Thoracic aorta (tissue), 2 donors: ENCODE measurements around the gene TIMM23. TPM values are rescaled to one million over a fixed set of nuclear protein-coding genes. Genes with fewer than 3 reads are reported as not detected.

ENCODE experiments used
- ATAC-seq: fragments of 150-250 bp; one replicate; pipeline ENCODE4 v1.8.0; 2017; ENCODE audit warnings: low read depth; ENCODE audit not compliant: insufficient number of reproducible peaks, low FRiP score
- DNase-seq: peaks from one replicate; pipeline ENCODE4 v3.0.0-alpha.2; 2020; ENCODE audit warnings: low spot score
- H3K27ac ChIP-seq, 2 donors: fragments of 200-600 bp; sonication (generic); 1 replicate in 1 of 2; 2 replicates in 1 of 2; pipeline ENCODE4 v1.5.1; 2016; ENCODE audit warnings: mild to moderate bottlenecking in 2 of 2, moderate library complexity in 2 of 2
- H3K27me3 ChIP-seq: fragments of 200-600 bp; sonication (generic); replicated peaks from 2 replicates; pipeline ENCODE4 v1.6.0; 2016; ENCODE audit warnings: mild to moderate bottlenecking; ENCODE audit not compliant: insufficient read depth
- H3K36me3 ChIP-seq: fragments of 200-600 bp; sonication (generic); one replicate; pipeline ENCODE4 v1.5.1; 2016
- H3K4me1 ChIP-seq, 2 donors: fragments of 200-600 bp; sonication (generic); 1 replicate in 1 of 2; 2 replicates in 1 of 2; pipeline versions ENCODE4 v1.5.1 to v1.6.0; 2016; ENCODE audit warnings: low read depth in 2 of 2, mild to moderate bottlenecking in 1 of 2; ENCODE audit not compliant: control insufficient read depth in 1 of 2
- H3K4me3 ChIP-seq: fragments of 200-600 bp; sonication (generic); 2 replicates; pipeline ENCODE4 v1.5.1; 2016; ENCODE audit warnings: mild to moderate bottlenecking
- H3K9me3 ChIP-seq: fragments of 200-600 bp; sonication (generic); 2 replicates; pipeline ENCODE4 v1.5.1; 2016
- CTCF ChIP-seq: fragments of 200-600 bp; sonication (generic); IDR thresholded peaks from one replicate; pipeline ENCODE4 v1.5.1; 2019; ENCODE audit warnings: antibody characterized with exemption
- total RNA-seq, 2 donors: library from RNA; depleted of rRNA; stranded (reverse); fragments of >200 nt; gene quantifications; one replicate each; pipeline versions ENCODE4 v1.1.0 to v1.2.3, GENCODE V29; 2016

The TIMM23 gene
- total RNA-seq, 2 donors from 2014 or later: 37.9 to 51.5 TPM

- TF ChIP-seq CTCF: peak; percentile 80
- DNase-seq: peak; percentile 96
- H3K36me3 ChIP-seq: no peaks in the 10 kb centered on the region
- no peaks in the 10 kb centered on the region for H3K27me3 ChIP-seq
- peak; percentile 100 for ATAC-seq
- no peaks in the 10 kb centered on the region for H3K9me3 ChIP-seq
- H3K4me3 ChIP-seq: peak within 1 kb of the TSS; percentile 97
- peaks cover 24 to 40% of the 10 kb centered on the region in 2 donors for H3K4me1 ChIP-seq
- peak within 1 kb of the TSS; percentile 82 to 93 for H3K27ac ChIP-seq
These were observed 58.0 kb downstream of the TIMM23 start, which contains the start of gene NCOA4 for GRCh38 chr10:46030091-46030937. TSS of gene NCOA4 (minus strand) at chr10:46030623. CDS start at chr10:46016680, 13,943 bp downstream.

- no peaks in the 10 kb centered on the region for H3K9me3 ChIP-seq
- no peaks in the 10 kb centered on the region for H3K27me3 ChIP-seq
- no peak for TF ChIP-seq CTCF
- no peak for ATAC-seq
- H3K36me3 ChIP-seq: no peaks in the 10 kb centered on the region
- no peak for DNase-seq
- H3K4me1 ChIP-seq: peaks cover 20 to 29% of the 10 kb centered on the region in 2 donors
- no peak overlapping the region for H3K27ac ChIP-seq
- no peak overlapping the region for H3K4me3 ChIP-seq
These were observed 59.6 kb downstream of the TIMM23 start for GRCh38 chr10:46031648-46032532.

DNA sequence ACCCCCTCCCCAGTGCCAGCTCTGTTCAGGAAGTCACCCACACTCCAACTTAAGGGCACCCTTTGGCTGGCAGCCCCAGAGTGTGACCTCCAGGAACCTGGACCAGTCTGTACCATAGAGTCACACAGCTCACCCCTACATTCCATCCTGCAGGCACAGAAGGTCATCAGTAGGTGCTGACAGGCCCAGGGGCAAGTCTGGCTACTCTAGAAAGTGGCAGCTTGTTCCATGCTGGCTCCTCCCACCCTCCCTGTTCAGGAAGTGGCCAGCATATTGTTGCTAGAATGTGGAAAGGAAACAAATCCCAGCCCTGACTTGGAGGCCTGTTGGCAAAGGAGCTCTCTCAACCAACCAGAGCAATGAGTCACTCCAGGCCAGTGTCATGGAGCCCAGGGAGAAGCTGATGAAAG is 61.3 kb downstream of the TIMM23 start:
- Histone ChIP-seq H3K27ac (no peak overlapping the region), H3K27me3 (no peaks in the 10 kb centered on the region), H3K9me3 (no peaks in the 10 kb centered on the region), H3K4me3 (no peak overlapping the region), H3K36me3 (no peaks in the 10 kb centered on the region), H3K4me1 (peaks cover 13% of the 10 kb centered on the region in 2 donors)
- DNase-seq: no peak
- ATAC-seq: no peak
- TF ChIP-seq CTCF: no peak

- H3K27me3 ChIP-seq: no peaks in the 10 kb centered on the region
- no peaks in the 10 kb centered on the region for H3K4me1 ChIP-seq
- no peak for TF ChIP-seq CTCF
- no peaks in the 10 kb centered on the region for H3K9me3 ChIP-seq
- H3K36me3 ChIP-seq: no peaks in the 10 kb centered on the region
- no peak for ATAC-seq
- no peak for DNase-seq
- no peak overlapping the region for H3K27ac ChIP-seq
- no peak overlapping the region for H3K4me3 ChIP-seq
These were observed 63.9 kb downstream of the TIMM23 start for GRCh38 chr10:46035923-46036849.
